DND-41 (cell line): ENCODE results near the gene CDK3.

Experiments
- ATAC-seq: fragments of 200-7000 bp; cut with Tn5 transposase; 3 replicates; pipeline ENCODE4 v1.9.1; 2021; ENCODE audit warnings: low read depth; ENCODE audit not compliant: insufficient read depth
- DNase-seq: peaks from one replicate; pipeline ENCODE4 v3.0.0-alpha.2; 2020
- H2AFZ ChIP-seq: 2 replicates; pipeline ENCODE4 v1.6.0; 2012; ENCODE audit warnings: low read depth, low read length
- H3K27ac ChIP-seq: 2 replicates; pipeline ENCODE4 v1.5.1; 2012; ENCODE audit warnings: low read length, inconsistent platforms
- H3K27me3 ChIP-seq: fragments of 200-600 bp; sonication (generic); 2 replicates; pipeline ENCODE4 v1.6.0; 2012; ENCODE audit warnings: low read length, mild to moderate bottlenecking, inconsistent platforms; ENCODE audit not compliant: insufficient read depth, poor library complexity
- H3K36me3 ChIP-seq: 2 replicates; pipeline ENCODE4 v1.5.1; 2012; ENCODE audit warnings: low read length, inconsistent platforms; ENCODE audit not compliant: insufficient read depth
- H3K4me1 ChIP-seq: 2 replicates; pipeline ENCODE4 v1.5.1; 2012; ENCODE audit warnings: mild to moderate bottlenecking, low read length; ENCODE audit not compliant: insufficient read depth
- H3K4me2 ChIP-seq: 2 replicates; pipeline ENCODE4 v1.6.0; 2012; ENCODE audit warnings: mild to moderate bottlenecking, moderate library complexity, low read length, inconsistent platforms; ENCODE audit not compliant: insufficient read depth
- H3K4me3 ChIP-seq, 2 experiments: fragments of 200-600 bp in 1 of 2; shearing (Covaris generic) in 1 of 2; 2 replicates each; pipeline ENCODE4 v1.5.1; 2012 to 2016; ENCODE audit warnings: inconsistent platforms in 2 of 2, low read length in 2 of 2, mild to moderate bottlenecking in 2 of 2, low read depth in 1 of 2, moderate library complexity in 1 of 2
- H3K79me2 ChIP-seq: 2 replicates; pipeline ENCODE4 v1.6.0; 2012; ENCODE audit warnings: low read length, inconsistent platforms; ENCODE audit not compliant: insufficient read depth
- H3K9ac ChIP-seq: 2 replicates; pipeline ENCODE4 v1.6.0; 2012; ENCODE audit warnings: low read depth, mild to moderate bottlenecking, inconsistent platforms, low read length, moderate library complexity
- H3K9me3 ChIP-seq: 2 replicates; pipeline ENCODE4 v1.5.1; 2012; ENCODE audit warnings: low read length, moderate library complexity, mild to moderate bottlenecking, inconsistent platforms; ENCODE audit not compliant: insufficient read depth, severe bottlenecking
- H4K20me1 ChIP-seq: 2 replicates; pipeline ENCODE4 v1.6.0; 2012; ENCODE audit warnings: low read length; ENCODE audit not compliant: insufficient read depth
- EZH2 ChIP-seq: IDR thresholded peaks from 3 replicates; pipeline ENCODE4 v1.6.1; 2012; ENCODE audit warnings: borderline replicate concordance, low read depth, mild to moderate bottlenecking, moderate library complexity, low read length, inconsistent platforms; ENCODE audit not compliant: severe bottlenecking
- TF ChIP-seq, protein P1 (sequence below): IDR thresholded peaks from 2 replicates; pipeline ENCODE4 v1.5.1; 2012; ENCODE audit warnings: borderline replicate concordance, low read length, moderate library complexity, mild to moderate bottlenecking; ENCODE audit not compliant: poor library complexity, severe bottlenecking; ENCODE audit errors: extremely low read depth

Gene CDK3

GRCh38 chr17:76000755-76001521 is at the start of gene CDK3:
Gene CDK3, plus strand, starts transcription at chr17:76000855. Its CDS starts 571 bp downstream, at chr17:76001426.
- Histone ChIP-seq H2AFZ (no peak within 1 kb of the TSS), H4K20me1 (no peaks in the 10 kb centered on the region), H3K4me1 (no peaks in the 10 kb centered on the region), H3K9me3 (no peaks in the 10 kb centered on the region), H3K27ac (peak within 1 kb of the TSS; percentile 48; the same call in 1 of the 2 replicates), H3K9ac (no peak within 1 kb of the TSS; the same call in none of the 2 replicates), H3K27me3 (no peaks in the 10 kb centered on the region), H3K79me2 (no peaks in the 10 kb centered on the region), H3K4me3 (no peak within 1 kb of the TSS), H3K4me2 (no peak within 1 kb of the TSS), H3K36me3 (0 out of 2 replicates have a peak, but pooled peaks cover 4% of the 10 kb centered on the region)
- no peak for TF ChIP-seq EZH2
- TF ChIP-seq, protein P1, sequence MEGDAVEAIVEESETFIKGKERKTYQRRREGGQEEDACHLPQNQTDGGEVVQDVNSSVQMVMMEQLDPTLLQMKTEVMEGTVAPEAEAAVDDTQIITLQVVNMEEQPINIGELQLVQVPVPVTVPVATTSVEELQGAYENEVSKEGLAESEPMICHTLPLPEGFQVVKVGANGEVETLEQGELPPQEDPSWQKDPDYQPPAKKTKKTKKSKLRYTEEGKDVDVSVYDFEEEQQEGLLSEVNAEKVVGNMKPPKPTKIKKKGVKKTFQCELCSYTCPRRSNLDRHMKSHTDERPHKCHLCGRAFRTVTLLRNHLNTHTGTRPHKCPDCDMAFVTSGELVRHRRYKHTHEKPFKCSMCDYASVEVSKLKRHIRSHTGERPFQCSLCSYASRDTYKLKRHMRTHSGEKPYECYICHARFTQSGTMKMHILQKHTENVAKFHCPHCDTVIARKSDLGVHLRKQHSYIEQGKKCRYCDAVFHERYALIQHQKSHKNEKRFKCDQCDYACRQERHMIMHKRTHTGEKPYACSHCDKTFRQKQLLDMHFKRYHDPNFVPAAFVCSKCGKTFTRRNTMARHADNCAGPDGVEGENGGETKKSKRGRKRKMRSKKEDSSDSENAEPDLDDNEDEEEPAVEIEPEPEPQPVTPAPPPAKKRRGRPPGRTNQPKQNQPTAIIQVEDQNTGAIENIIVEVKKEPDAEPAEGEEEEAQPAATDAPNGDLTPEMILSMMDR: no peak
- no peak for ATAC-seq
- DNase-seq: no peak

DNA sequence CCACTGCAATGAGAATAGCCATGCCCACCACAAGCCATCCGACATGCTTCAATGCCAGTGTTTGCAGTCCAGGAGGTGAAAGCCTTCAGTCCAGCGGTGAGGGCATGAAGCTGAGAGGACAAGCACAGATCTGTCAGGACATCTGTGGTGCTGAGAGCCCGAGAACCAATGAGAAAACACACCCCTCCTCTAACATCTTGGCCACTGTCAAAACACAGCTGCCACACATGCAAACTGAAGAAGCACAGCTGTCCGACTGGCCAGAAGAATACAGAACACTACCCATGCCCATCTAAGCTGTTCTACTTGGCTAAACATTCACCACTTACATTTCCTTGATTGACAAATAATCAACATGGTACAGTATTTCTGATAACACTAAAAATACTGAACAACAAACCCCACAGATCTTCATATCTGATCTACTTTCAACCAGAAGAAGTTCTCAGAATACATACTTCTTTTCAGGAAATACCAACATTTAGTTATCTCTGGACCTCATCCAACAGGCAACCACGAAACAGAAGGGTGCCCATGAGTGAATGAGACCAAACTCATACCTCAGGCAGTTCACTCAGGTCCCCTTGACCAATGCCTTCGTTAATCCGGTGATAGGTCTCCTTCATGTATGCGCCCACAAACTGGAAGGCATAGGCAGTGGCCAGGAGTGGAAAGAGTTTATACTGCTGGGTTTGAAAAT is 49.6 kb upstream of the CDK3 start:
- 0 out of 3 replicates have a peak, but pooled peaks have one; percentile 19 for ATAC-seq
- no peak for DNase-seq
- Histone ChIP-seq H3K27me3 (no peaks in the 10 kb centered on the region), H3K27ac (no peak overlapping the region), H3K79me2 (no peaks in the 10 kb centered on the region), H3K4me3 (no peak overlapping the region), H3K9me3 (no peaks in the 10 kb centered on the region), H3K9ac (no peak overlapping the region), H4K20me1 (no peaks in the 10 kb centered on the region), H3K4me2 (no peak overlapping the region), H3K4me1 (0 out of 2 replicates have a peak, but pooled peaks cover 5% of the 10 kb centered on the region), H2AFZ (no peak overlapping the region), H3K36me3 (peaks cover 78% of the 10 kb centered on the region)
- TF ChIP-seq, protein P1: no peak
- TF ChIP-seq EZH2: no peak

- Histone ChIP-seq H3K4me2 (no peak overlapping the region), H3K27me3 (no peaks in the 10 kb centered on the region), H3K4me1 (no peaks in the 10 kb centered on the region), H3K4me3 (no peak overlapping the region), H2AFZ (no peak overlapping the region), H3K36me3 (peaks cover 17% of the 10 kb centered on the region), H3K27ac (no peak overlapping the region), H3K79me2 (peaks cover 7% of the 10 kb centered on the region; the same call in 1 of the 2 replicates), H4K20me1 (no peaks in the 10 kb centered on the region), H3K9ac (no peak overlapping the region), H3K9me3 (no peaks in the 10 kb centered on the region)
- ATAC-seq (no peak), DNase-seq (no peak)
- TF ChIP-seq EZH2: no peak
- TF ChIP-seq, protein P1: no peak
Measured at GRCh38 chr17:75959051-75959838, 41.4 kb upstream of the CDK3 start.
